HG03432 (cell line): ENCODE measurements around the gene FBXL13.
"Not testable (repeated sequence)": the region's sequence is repeated elsewhere in the genome, so short reads cannot be mapped to it uniquely, and the experiment has no call there.

Source experiments
- ATAC-seq: cut with Tn5 transposase; IDR thresholded peaks from one replicate; pipeline ENCODE4 v1.9.1; 2021; ENCODE audit warnings: mild to moderate bottlenecking, moderate library complexity; ENCODE audit not compliant: unreplicated experiment

FBXL13 gene

GRCh38 chr7:103074519-103075336, at the start of gene FBXL13, which contains the start of gene ARMC10:
FBXL13 (minus strand) TSS chr7:103074796.
ARMC10 (plus strand) TSS chr7:103075140; CDS start chr7:103075273, 133 bp downstream.
- ATAC-seq = peak; percentile 94

DNA sequence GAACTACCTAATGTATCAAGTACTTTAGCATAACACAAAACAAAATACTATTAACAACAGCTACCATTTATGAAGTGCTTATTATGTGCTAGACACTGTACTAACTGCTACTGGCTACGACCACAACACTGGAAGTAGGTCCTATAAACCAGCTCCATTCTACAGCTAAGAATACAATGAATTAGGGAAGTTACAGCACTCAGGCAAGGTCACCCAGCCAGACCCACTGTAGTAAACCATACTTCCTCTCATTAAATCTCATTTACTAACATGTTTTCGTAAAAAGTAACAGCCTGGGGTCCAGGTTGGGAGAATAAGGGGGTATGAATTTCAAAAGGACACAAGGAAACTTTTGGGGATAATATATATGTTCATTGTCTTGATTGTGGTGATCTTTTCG, 48.9 kb upstream of the FBXL13 start:
- ATAC-seq = no peak

DNA sequence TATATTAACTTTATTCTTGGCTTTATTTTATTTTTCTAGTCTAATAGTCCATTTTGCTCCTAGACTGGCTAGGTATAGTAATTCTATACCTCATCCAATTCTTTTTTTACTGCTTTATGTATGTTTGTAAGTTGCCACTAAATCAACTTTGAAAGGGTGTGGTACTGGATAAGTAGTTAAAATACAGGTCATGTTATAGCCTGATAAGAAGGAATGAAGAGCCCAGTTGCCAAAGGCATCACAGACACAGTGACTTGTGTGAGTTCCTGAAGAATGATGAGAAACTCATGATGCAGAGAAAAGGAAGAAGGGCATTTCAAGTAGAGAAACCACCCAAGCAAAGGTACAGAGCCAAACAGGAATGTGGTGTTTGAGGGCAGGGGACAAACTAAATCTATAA, 47.0 kb upstream of the FBXL13 start:
- ATAC-seq = no peak

DNA sequence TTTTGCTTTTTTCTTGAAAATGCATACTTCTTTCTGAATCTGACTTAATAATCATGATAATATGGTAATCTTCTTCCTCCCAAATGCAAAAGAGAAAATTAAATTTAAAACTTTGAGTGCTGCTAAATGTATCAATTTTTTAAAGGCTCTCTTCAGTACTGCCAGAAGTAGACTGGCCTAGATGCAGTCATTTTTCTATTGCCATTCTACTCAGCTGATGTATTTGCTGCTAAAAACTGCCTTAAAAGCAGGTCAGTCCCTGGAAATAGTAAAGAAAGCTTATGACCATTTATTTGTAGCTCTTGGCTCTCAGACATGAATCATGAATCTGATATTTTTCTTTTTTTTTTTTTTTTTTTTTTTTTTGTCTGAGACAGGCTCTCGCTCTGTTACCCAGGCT, 45.8 kb upstream of the FBXL13 start:
- ATAC-seq = no peak

DNA sequence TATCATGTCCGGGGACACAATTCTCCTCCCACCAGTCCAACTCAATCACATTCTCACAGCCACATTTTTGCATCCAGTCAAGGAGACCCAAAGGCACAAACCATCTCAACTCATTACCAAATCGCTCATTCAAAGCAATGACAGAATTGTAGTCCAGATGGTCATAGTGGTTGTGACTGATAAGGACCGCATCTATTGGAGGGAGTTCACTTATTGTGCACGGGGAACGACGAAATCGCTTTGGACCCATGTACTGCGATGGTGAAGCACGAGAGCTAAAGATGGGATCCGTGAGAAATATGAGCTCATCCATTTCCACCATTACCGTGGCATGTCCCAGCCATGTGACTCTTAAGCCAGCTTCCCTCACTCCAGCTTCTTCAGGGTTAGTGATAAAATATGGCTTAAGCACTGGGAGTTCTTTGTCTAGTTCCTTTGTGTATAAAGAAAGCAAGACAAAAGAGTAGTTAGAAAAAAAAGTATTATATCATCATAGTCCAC, 45.2 kb upstream of the FBXL13 start:
- ATAC-seq = no peak

GRCh38 chr7:103117465-103117864, 42.9 kb upstream of the FBXL13 start:
- no peak for ATAC-seq

DNA sequence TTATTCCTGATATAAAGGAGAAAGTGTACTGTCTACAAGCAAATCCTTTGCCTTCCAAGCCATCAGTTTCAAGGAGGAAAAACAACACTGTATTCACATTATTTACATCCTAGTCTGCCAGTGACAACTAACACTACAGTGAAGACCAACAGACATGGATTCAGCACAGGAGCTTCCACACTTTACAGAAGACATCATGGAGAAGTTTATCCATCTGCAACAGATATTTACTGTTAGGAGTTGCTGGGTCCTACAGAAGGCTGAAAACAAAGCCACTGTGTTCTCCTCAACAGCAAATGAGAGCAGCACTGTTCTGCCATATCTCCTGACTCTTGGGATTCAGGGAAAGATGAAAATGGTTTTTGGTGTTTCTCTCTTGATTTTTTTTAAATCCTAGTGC, 42.4 kb upstream of the FBXL13 start:
- no peak for ATAC-seq

GRCh38 chr7:103116511-103116910, 41.9 kb upstream of the FBXL13 start:
- no peak for ATAC-seq

DNA sequence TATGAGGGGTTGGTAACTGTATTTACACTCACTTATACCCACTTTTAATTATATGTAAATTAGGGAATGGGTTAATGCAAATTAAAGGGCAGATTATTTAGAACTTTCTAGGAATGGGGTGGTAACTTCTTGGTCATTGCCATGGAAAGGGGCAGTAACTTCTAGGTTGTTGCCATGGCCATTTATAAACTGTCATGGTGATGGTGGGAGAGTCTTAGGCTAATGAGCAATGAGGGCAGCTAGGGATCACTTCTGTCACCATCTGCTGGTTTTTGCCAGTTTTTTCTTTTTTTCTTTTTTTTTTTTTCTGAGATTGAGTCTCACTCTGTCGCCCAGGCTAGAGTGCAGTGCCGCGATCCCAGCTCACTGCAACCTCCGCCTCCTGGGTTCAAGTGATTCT, 41.2 kb upstream of the FBXL13 start:
- no peak for ATAC-seq

DNA sequence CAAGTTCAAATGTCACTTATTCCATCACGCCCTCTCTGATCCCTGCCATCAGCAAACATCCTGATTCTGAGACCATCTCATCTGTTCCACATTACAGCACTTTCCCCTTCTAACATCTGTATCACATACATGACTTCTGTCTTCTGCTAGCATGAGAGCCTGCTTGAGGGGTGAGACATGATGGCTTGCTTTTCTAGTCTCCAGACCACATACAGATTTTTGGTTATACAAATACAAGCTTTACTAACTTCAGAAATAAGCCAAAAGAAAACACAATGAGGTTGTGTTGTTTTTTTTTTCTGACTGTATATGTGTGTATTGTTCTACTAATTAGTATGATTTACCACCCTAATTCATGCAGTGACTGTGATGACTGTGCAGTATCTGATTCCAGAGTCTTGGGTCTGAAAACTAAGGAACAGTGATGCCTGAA, 40.0 kb upstream of the FBXL13 start:
- ATAC-seq = no peak

GRCh38 chr7:103113164-103113563, 38.6 kb upstream of the FBXL13 start:
- ATAC-seq = no peak

- ATAC-seq = not testable (repeated sequence)
These were observed 32.1 kb upstream of the FBXL13 start for GRCh38 chr7:103106703-103107070.

GRCh38 chr7:103106005-103106702, 31.6 kb upstream of the FBXL13 start:
- no peak for ATAC-seq

GRCh38 chr7:103101543-103101942, 26.9 kb upstream of the FBXL13 start:
- no peak for ATAC-seq

DNA sequence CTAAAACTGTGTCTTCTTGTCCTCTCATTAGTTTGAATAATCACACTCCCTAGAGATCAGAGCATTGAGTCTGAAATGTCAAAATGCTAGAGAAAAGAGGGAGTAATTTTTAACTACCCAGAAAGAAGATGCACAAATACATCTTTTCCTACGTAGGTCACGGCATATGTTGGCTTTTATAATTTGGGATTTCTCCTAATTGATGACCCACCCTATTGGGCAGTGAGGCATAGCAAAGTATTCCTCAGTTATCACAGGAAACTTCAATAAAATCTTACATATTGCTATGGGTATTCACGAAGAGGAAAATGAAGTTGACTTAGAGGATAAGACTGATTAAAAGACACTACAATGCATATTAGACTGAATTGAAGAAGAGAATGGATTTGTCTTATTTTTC, 25.8 kb upstream of the FBXL13 start:
- no peak for ATAC-seq

DNA sequence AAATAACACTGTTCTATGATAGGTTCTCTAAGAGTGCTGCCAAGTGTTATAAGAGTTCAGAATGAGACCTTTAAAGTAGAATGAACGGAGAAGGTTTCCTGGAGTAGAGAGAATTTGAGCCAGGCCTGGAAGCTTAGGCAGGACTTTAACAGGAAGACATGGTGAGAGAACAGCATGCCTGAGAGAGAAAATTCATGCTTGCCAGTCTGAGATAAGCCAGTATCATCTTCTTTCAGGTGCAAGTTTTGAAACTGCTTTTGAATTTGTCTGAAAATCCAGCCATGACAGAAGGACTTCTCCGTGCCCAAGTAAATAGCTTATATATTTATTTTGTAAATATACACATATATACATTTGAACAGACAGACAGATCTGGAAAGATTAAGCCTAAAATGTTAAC, 22.4 kb upstream of the FBXL13 start:
- ATAC-seq = no peak

GRCh38 chr7:103095558-103095957, 21.0 kb upstream of the FBXL13 start:
- ATAC-seq = not testable (repeated sequence)

- ATAC-seq = no peak
These were observed 19.5 kb upstream of the FBXL13 start for GRCh38 chr7:103094102-103094501.

GRCh38 chr7:103093429-103093828, 18.8 kb upstream of the FBXL13 start:
- no peak for ATAC-seq

DNA sequence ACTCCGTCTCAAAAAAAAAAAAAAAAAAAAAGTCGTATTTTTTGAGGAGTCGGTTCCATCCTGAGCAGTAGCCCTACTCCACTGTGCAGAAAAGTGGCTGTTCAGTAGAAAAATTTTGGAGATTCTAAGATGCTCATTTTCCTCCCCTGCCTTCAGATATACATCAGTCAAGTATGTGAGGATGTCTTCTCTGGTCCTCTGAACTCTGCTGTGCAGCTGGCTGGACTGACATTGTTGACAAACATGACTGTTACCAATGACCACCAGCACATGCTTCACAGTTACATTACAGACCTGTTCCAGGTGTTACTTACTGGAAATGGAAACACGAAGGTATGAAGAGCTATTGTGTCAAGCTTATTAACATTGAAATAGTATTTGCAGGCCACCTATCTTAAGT, 17.7 kb upstream of the FBXL13 start:
- ATAC-seq = not testable (repeated sequence)

- ATAC-seq = no peak
These were observed 8.6 kb upstream of the FBXL13 start for GRCh38 chr7:103083210-103083609.

- no peak for ATAC-seq
These were observed 7.9 kb upstream of the FBXL13 start for GRCh38 chr7:103082497-103082896.
